HG02981 (cell line): ENCODE data around the gene PDCD10.

ENCODE experiments used
- ATAC-seq: cut with Tn5 transposase; IDR thresholded peaks from one replicate; pipeline ENCODE4 v1.9.1; 2021; ENCODE audit warnings: mild to moderate bottlenecking, moderate library complexity; ENCODE audit not compliant: unreplicated experiment

PDCD10 gene

GRCh38 chr3:167735233-167736138 is 794 bp upstream of the PDCD10 start, which contains the start of gene SERPINI1:
Gene SERPINI1 (plus strand): TSS chr3:167735721. CDS start chr3:167789129, 53,408 bp downstream.
- peak; percentile 51 for ATAC-seq

DNA sequence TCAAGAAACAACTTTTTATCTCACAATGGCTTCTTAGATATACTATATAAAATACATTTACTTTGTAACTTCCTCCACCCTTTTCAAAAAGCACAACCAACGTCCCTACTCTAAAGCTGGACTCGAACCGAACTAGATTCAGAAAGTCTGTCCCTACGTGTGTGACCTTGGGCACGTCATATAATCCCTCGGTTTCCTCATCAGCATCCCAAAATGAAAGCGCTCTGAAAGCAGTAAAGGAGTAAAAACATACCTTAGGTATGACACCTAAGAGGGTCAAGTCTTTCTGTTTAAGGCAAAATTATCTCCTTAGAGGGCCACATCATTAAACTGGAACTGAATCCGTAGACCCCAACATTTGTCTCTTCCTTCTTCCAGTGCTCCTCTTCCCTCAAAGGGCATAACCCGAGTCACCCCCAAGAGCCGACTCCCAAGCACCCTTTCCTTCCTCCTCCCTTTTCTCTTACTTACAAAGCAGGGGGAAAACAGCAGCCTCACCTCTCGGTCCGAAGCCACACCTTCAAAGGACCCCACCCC is 663 bp downstream of the PDCD10 start:
- no peak for ATAC-seq

DNA sequence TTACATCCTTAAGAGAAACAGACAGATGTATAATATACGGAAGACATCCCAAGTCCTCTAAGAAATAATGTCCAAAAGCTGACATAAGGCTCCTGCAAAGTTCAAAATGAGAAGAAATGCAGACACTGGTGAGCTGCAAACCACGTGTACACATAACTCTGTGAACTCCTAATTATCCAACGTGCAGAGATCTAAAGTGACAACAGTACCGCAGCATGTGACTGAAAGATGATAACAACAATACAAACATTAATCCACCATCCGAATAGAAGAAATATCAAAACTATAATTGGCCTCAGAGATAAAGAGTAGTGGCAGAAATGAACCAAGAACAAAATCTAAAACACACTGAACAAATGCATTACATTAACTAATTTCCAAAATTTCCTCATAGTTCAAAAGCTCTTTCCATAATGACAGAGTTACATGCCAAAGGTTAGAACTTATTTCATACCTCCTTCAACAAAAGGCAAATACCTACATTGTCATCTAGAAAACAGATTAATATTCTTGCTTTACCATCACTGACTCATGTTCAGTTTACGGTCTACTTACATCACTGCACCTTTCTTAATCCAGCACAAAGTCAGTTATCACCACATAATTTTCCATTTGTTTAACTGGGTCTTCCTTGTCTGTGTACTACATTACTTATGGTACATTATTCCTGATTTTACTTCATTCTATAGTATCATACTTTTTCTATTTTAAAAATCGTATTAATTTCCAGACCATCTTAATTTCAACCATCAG is 2.2 kb downstream of the PDCD10 start:
- ATAC-seq = no peak

- ATAC-seq = no peak
Measured at GRCh38 chr3:167731393-167731792, 3.3 kb downstream of the PDCD10 start.

DNA sequence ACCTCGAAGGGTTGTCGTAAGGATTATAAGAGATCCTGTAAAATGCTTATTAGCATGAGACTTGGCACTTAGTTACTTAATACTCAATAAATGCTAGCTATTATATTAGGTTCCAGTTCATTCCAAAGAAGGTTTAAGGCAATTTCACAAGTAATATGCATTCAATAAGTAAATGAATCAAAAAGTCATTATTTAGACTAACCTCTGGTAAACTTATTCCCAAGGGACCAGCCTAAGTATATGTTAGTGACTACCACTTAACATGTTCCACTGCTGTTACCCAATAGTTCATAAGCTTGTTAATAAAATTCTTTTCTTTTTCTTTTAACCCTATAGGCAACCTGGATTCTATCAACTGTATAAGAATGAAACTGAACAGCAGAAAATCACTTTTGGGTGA is 5.1 kb downstream of the PDCD10 start:
- no peak for ATAC-seq

- no peak for ATAC-seq
Measured at GRCh38 chr3:167728632-167729323, 5.9 kb downstream of the PDCD10 start.

GRCh38 chr3:167728176-167728575 is 6.5 kb downstream of the PDCD10 start:
- no peak for ATAC-seq

DNA sequence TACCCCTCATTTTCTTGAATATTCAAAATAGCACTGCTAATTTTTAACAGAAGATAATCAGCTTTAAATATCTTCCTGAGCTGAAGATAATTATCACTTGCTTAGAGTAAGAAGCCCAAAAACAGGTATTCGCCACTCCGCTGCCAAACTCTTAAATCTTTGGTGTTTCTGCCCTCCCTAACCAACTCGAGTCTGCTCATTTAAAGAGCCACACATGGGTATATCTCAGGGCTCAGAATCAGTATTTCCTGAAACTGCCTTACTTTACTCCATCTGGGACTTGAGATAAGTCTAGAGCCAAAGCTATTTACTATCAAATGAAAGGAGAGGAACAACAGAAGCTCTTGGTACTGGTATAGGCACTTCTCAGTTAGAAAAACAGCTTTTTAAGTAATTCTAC is 10.8 kb downstream of the PDCD10 start:
- no peak for ATAC-seq

GRCh38 chr3:167723025-167723512 is 11.6 kb downstream of the PDCD10 start:
- ATAC-seq = no peak

DNA sequence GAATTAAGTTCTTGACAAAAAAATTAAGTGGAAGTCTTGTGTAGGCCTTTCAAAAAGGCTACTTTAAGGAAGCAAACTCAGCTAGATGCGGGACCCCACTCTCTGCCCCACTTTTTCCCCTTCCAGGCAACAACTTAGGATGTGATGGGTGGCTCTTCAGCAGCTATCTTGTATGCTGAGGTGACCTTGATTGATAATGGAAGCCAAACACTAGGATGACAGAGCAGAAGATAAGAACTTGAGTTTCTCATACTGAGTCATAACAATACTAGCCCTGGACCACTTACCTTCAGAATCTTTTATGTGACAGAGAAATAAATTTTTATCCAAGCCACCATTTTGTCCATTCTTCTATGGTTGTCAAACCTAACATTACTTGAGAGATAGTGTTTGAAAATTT is 16.1 kb downstream of the PDCD10 start:
- ATAC-seq = no peak

DNA sequence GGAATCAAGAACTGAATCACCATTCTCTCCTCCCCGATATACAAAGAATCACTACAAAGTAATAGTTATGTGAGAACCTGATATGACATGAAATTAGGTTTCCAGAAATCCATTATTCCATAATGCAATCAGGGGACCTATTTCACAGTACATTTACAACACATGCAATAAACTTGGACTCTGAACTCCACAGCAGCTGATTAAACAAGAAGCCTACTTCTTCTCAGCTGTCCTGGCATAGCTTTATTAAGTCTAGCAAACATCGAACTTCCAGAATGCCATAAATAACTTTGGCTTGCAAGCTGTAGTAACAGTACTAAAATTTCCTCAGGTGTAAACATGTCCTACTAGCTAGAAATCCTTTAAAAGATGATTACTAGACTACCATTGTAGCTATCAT is 17.8 kb downstream of the PDCD10 start:
- ATAC-seq = no peak

DNA sequence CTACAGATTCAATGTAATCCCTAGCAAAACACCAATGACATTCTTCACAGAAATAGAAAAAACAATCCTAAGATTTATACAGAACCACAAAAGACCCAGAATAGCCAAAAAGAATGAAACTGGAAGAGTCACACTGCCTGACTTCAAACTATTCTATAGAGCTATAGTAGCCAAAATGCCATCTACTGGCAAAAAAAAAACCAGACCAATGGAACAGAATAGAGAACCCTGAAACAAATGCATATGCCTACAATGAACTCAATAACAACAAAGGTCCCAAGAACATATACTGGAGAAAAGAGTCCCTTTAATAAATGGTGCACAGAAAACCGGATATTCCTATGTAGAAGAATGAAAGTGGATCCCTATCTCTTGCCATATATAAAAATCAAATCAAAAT is 19.8 kb downstream of the PDCD10 start:
- no peak for ATAC-seq

DNA sequence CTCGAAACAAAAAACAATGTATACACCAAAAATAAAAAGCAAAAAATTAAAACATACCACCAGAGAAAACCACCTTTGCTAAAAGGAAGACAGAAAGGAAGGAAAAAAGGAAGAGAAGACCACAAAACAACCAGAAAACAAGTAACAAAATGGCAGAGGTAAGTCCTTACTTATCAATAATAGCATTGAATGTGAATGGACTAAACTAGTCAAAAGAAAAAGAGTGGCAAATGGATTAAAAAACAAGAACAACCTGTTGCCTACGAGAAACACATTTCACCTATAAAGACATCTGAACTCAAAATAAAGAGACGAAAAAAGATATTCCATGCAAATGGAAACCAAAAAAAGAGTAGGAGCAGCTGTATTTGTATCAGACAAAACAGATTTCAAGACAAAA is 22.2 kb downstream of the PDCD10 start:
- no peak for ATAC-seq

DNA sequence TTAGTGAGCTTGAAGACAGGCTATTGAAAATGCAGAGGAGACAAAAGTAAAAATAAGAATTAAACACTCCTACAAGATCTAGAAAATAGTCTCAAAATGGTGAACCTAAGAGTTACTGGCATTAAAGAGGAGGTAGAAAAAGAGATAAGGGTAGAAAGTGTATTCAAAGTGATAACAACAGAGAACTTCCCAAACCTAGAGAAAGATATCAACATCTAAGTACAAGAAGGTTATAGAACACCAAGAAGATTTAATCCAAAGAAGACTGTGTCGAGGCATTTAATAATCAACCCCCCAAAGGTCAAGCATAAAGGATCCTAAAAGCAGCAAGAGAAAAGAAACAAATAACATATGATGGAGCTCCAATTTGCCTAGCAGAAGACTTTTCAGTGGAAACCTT is 23.3 kb downstream of the PDCD10 start:
- ATAC-seq = no peak

- no peak for ATAC-seq
Measured at GRCh38 chr3:167710552-167710951, 24.1 kb downstream of the PDCD10 start.

GRCh38 chr3:167709690-167710089 is 25.0 kb downstream of the PDCD10 start:
- no peak for ATAC-seq

GRCh38 chr3:167705840-167706239 is 28.9 kb downstream of the PDCD10 start:
- no peak for ATAC-seq

GRCh38 chr3:167700926-167701325 is 33.8 kb downstream of the PDCD10 start:
- no peak for ATAC-seq

DNA sequence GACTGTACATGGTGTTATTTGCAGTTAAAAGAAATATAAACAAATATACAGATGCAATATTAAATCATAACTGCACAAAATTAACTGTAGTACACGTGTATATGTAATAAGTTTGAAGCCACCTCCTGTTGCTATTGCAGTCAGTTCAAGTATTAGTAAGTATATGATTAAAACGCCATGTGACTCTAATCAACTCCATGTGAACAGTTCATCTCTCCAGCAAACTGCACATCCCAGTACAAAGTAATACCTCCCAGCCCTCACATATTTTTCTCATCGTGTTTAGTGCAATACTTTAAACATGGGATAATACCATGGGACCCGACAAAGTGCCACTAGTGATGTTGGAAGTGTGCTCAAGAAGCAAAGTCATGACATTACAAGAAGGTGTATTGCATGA is 34.6 kb downstream of the PDCD10 start:
- no peak for ATAC-seq

GRCh38 chr3:167694121-167694520 is 40.6 kb downstream of the PDCD10 start:
- ATAC-seq = no peak

DNA sequence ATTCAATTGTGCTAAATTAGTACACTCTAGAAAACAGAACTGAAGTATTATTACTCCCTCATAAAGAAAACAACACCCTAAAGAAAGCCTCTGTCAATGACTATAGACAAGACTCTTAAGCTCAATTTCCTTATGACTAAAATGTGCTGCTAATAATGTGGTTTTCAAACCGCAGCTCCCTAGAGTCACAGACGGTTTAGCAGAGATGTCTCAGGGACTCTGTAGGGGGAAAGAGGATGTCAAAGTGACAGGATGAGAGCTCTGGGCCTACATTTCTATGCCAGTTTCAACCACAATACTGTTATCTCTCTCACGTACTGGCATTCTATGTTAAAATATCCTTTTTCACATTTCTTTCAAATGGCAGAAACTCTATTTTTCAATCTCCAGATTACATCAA is 43.3 kb downstream of the PDCD10 start:
- ATAC-seq = peak; percentile 100
